Measurements from ENCODE around the gene FSD1L. TPM values are rescaled to one million over a fixed set of nuclear protein-coding genes. Genes with fewer than 3 reads are reported as not detected.

Gene FSD1L
- total and polyA plus RNA-seq, 2 of the 13 experiments (the other 11 are each of a cell fraction or from before 2014, with no cell fraction given) = 4.1 to 5.1 TPM

GRCh38 chr9:105432247-105432842 lies 15.5 kb upstream of the FSD1L start (continued):
- 0 out of 2 replicates have a peak, but pooled peaks have one; percentile 30 for TF ChIP-seq ZNF124 (CRISPR knock-in tag; IDR thresholded peaks at IDR 0.05)
- TF ChIP-seq ZNF44 (CRISPR knock-in tag; IDR thresholded peaks at IDR 0.05) = no peak
- no peak for TF ChIP-seq ZBTB8A (CRISPR knock-in tag; IDR thresholded peaks at IDR 0.05; ENCODE audit: borderline replicate concordance, low read depth)
- TF ChIP-seq ZFX (CRISPR knock-in tag; IDR thresholded peaks at IDR 0.05; ENCODE audit: low read depth) = peak; percentile 33; the same call in 1 of the 2 replicates
- TF ChIP-seq ZNF777 (CRISPR knock-in tag; IDR thresholded peaks at IDR 0.05) = no peak
- TF ChIP-seq CHD2 (IDR thresholded peaks at IDR 0.05; ENCODE audit: low read depth, low read length) = no peak
- TF ChIP-seq FOXP4 (CRISPR knock-in tag; IDR thresholded peaks at IDR 0.05) = peak; percentile 98
- TF ChIP-seq TGIF2 (CRISPR knock-in tag; IDR thresholded peaks at IDR 0.05) = peak; percentile 49; the same call in 1 of the 2 replicates
- no peak for TF ChIP-seq ZNF569 (CRISPR knock-in tag; IDR thresholded peaks at IDR 0.05; ENCODE audit: borderline replicate concordance)
- no peak for TF ChIP-seq ZSCAN30 (CRISPR knock-in tag; IDR thresholded peaks at IDR 0.05)
- no peak for TF ChIP-seq ZNF207 (IDR thresholded peaks at IDR 0.05; ENCODE audit: borderline replicate concordance)
- peak; percentile 43; the same call in 1 of the 2 replicates for TF ChIP-seq PRMT3 (CRISPR knock-in tag; IDR thresholded peaks at IDR 0.05; ENCODE audit: borderline replicate concordance, low read depth)
- peak; percentile 60; the same call in 1 of the 2 replicates for TF ChIP-seq KAT8 (CRISPR knock-in tag; IDR thresholded peaks at IDR 0.05)
- TF ChIP-seq, protein P1, sequence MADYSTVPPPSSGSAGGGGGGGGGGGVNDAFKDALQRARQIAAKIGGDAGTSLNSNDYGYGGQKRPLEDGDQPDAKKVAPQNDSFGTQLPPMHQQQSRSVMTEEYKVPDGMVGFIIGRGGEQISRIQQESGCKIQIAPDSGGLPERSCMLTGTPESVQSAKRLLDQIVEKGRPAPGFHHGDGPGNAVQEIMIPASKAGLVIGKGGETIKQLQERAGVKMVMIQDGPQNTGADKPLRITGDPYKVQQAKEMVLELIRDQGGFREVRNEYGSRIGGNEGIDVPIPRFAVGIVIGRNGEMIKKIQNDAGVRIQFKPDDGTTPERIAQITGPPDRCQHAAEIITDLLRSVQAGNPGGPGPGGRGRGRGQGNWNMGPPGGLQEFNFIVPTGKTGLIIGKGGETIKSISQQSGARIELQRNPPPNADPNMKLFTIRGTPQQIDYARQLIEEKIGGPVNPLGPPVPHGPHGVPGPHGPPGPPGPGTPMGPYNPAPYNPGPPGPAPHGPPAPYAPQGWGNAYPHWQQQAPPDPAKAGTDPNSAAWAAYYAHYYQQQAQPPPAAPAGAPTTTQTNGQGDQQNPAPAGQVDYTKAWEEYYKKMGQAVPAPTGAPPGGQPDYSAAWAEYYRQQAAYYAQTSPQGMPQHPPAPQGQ (CRISPR knock-in tag; IDR thresholded peaks at IDR 0.05; ENCODE audit: borderline replicate concordance) = no peak
- peak; percentile 53; the same call in 1 of the 2 replicates for TF ChIP-seq ZNF614 (CRISPR knock-in tag; IDR thresholded peaks at IDR 0.05; ENCODE audit: borderline replicate concordance)
- TF ChIP-seq MXD3 (CRISPR knock-in tag; IDR thresholded peaks at IDR 0.05) = no peak
- TF ChIP-seq NCOA2 (CRISPR knock-in tag; IDR thresholded peaks at IDR 0.05) = peak; percentile 90
- TF ChIP-seq HES4 (CRISPR knock-in tag; IDR thresholded peaks at IDR 0.05; ENCODE audit: borderline replicate concordance) = no peak
- peak; percentile 83 for TF ChIP-seq MIXL1 (CRISPR knock-in tag; IDR thresholded peaks at IDR 0.05)
- no peak for TF ChIP-seq TRIM24 (CRISPR knock-in tag; IDR thresholded peaks at IDR 0.05)
- peak; percentile 91 for TF ChIP-seq ARID5B (CRISPR knock-in tag; IDR thresholded peaks at IDR 0.05)
- TF ChIP-seq MEF2D (CRISPR knock-in tag; IDR thresholded peaks at IDR 0.05) = peak; percentile 99
- TF ChIP-seq CEBPG (CRISPR knock-in tag; IDR thresholded peaks at IDR 0.05) = peak; percentile 74

All from HepG2 (cell line).